Lung (tissue), 12 donors: ENCODE measurements around the gene TSC22D4. TPM values are rescaled to one million over a fixed set of nuclear protein-coding genes. Genes with fewer than 3 reads are reported as not detected.

Experiments used
- ATAC-seq: fragments of 200-7000 bp; cut with Tn5 transposase; one replicate; pipeline ENCODE4 v1.9.1; 2020; ENCODE audit warnings: moderate number of reproducible peaks; ENCODE audit not compliant: insufficient read depth, low FRiP score
- DNase-seq, 3 donors: peaks; one replicate each; pipeline ENCODE4 v3.0.0-alpha.2; 2013 to 2017
- H3K27ac ChIP-seq, 2 donors: one replicate each; pipeline ENCODE4 v1.5.1; 2013; ENCODE audit warnings: mild to moderate bottlenecking in 2 of 2, moderate library complexity in 2 of 2, control low read depth in 1 of 2, inconsistent platforms in 1 of 2, low read depth in 1 of 2, low read length in 1 of 2
- H3K27me3 ChIP-seq, 3 donors: one replicate each; pipeline ENCODE4 v1.5.1; 2013; ENCODE audit warnings: low read length in 2 of 3; ENCODE audit not compliant: control insufficient read depth in 3 of 3, insufficient read depth in 3 of 3
- H3K36me3 ChIP-seq, 4 donors: one replicate each; pipeline ENCODE4 v1.5.1; 2013; ENCODE audit warnings: low read length in 4 of 4, mild to moderate bottlenecking in 1 of 4, moderate library complexity in 1 of 4; ENCODE audit not compliant: control insufficient read depth in 4 of 4, insufficient read depth in 4 of 4
- H3K4me1 ChIP-seq, 5 donors: one replicate each; pipeline ENCODE4 v1.5.1; 2013; ENCODE audit warnings: low read length in 5 of 5, mild to moderate bottlenecking in 2 of 5, moderate library complexity in 1 of 5; ENCODE audit not compliant: control insufficient read depth in 5 of 5, insufficient read depth in 5 of 5
- H3K4me3 ChIP-seq: one replicate; pipeline ENCODE4 v1.5.1; 2013; ENCODE audit warnings: mild to moderate bottlenecking, control low read depth, moderate library complexity
- H3K9ac ChIP-seq, 2 donors: one replicate each; pipeline ENCODE4 v1.5.1; 2013; ENCODE audit warnings: low read length in 2 of 2, control low read depth in 1 of 2; ENCODE audit not compliant: insufficient read depth in 1 of 2
- H3K9me3 ChIP-seq, 4 donors: one replicate each; pipeline ENCODE4 v1.5.1; 2013; ENCODE audit warnings: low read length in 3 of 4, mild to moderate bottlenecking in 1 of 4, moderate library complexity in 1 of 4; ENCODE audit not compliant: control insufficient read depth in 4 of 4, insufficient read depth in 3 of 4
- CTCF ChIP-seq: IDR thresholded peaks from 2 replicates; pipeline ENCODE4 v1.5.1; 2012; ENCODE audit warnings: mild to moderate bottlenecking; ENCODE audit errors: control extremely low read depth, extremely low read depth
- WGBS, 2 donors: extraction: QIAGEN DNeasy Blood & Tissue Kit; methylation state at CpG; one replicate each; pipeline ENCODE4 v1.1.7; 2013; 5-methylcytosine and 5-hydroxymethylcytosine counted together
- polyA plus RNA-seq, 2 donors: library from polyadenylated mRNA; stranded (reverse); fragments of 200-250 nt; gene quantifications; one replicate each; pipeline ENCODE4 v1.2.1, GENCODE V29; 2013
- total RNA-seq, 2 donors: library from RNA; depleted of rRNA in 1 of 2; stranded (reverse); fragments of >200 nt in 1 of 2; gene quantifications; one replicate each; pipeline ENCODE4 v1.2.1, GENCODE V29; 2014 to 2021
- donor health status: control.
- donor health status: control.
- donor health status: Bipolar disorder and iron deficiency.
- donor health status: healthy.
- donor health status: DM: yes; HTN: yes; CAD: no.

The TSC22D4 gene
- total and polyA plus RNA-seq, 4 donors, result 33.6 to 62.8 (median 50.1) TPM

DNA sequence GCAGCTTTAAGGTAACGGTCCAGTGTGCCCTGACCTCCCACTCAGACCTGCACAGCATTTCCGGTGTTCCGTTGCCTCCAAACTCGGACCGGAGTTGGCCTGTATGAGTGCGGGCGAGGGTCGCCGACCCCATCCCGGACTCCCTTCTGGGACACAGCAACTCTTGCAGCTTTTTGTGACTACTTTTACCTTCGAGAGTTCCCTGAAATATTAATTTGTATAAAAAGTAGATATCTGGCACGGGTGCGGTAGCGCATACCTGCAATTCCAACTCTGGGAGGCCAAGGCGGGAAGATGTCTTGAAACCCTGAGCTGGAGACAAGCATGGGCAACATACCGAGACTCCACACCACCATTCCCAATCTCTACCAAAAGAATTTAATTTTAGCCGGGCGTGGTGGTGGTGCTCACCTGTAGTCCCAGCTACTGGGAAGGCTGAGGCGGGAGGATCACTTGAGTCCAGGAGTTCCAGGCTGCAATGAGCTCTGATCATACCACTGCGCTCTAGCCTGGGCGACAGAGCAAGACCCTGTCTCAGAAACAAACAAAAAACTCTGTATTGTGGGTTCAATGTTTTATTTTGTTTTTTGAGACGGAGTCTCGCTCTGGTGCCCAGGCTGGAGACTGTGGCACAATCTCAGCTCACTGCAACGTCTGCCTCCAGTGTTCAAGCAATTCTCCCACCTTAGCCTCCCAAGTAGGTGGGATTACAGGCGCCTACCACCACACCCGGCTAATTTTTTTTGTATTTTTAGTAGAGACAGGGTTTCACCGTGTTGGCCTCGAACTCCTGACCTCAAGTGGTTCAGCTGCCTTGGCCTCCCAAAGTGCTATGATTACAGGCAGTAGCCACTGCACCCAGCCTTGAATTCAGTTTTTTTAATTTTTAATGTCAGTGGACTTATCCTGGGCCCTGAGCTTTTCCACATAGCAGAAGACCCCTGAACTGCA lies 41.6 kb downstream of the TSC22D4 start:
- Histone ChIP-seq H3K9me3 (no peaks in the 10 kb centered on the region), H3K4me3 (no peak overlapping the region), H3K27ac (no peak overlapping the region), H3K27me3 (no peaks in the 10 kb centered on the region), H3K4me1 (peaks cover 0 to 13% (median 6%) of the 10 kb centered on the region in 5 donors), H3K36me3 (peaks cover 4 to 21% (median 18%) of the 10 kb centered on the region in 4 donors), H3K9ac (peak overlapping the region in 1 of 2 donors; percentile 26)
- DNase-seq (no peak), ATAC-seq (no peak)
- no peak for TF ChIP-seq CTCF
- WGBS, 2 donors, result 91 to 94% methylated on average over 28 of the region's 28 CpGs

- TF ChIP-seq CTCF, result no peak
- Histone ChIP-seq H3K4me1 (peaks cover 4 to 25% (median 14%) of the 10 kb centered on the region in 5 donors), H3K27ac (peak overlapping the region; percentile 94 to 96), H3K36me3 (peaks cover 4 to 28% (median 18%) of the 10 kb centered on the region in 4 donors), H3K4me3 (peak overlapping the region; percentile 78), H3K9me3 (no peaks in the 10 kb centered on the region), H3K9ac (peak overlapping the region in 1 of 2 donors; percentile 49), H3K27me3 (no peaks in the 10 kb centered on the region)
- 1 to 2% methylated on average over 51 to 81 of the region's 81 CpGs for WGBS, 2 donors
- ATAC-seq (peak; percentile 13), DNase-seq (peak; percentile 32 to 34 (median 34))
These were observed 43.4 kb downstream of the TSC22D4 start for GRCh38 chr7:100435401-100436304.

- Histone ChIP-seq H3K9ac (no peak overlapping the region), H3K4me1 (peaks cover 4 to 28% (median 13%) of the 10 kb centered on the region in 5 donors), H3K36me3 (peaks cover 4 to 28% (median 18%) of the 10 kb centered on the region in 4 donors), H3K27ac (peak overlapping the region in 1 of 2 donors; percentile 96), H3K27me3 (no peaks in the 10 kb centered on the region), H3K9me3 (no peaks in the 10 kb centered on the region), H3K4me3 (no peak overlapping the region)
- 83 to 88% methylated on average over 22 of the region's 22 CpGs for WGBS, 2 donors
- TF ChIP-seq CTCF, result no peak
- no peak for DNase-seq
- no peak for ATAC-seq
These were observed 44.5 kb downstream of the TSC22D4 start for GRCh38 chr7:100434297-100435144.
